Retinal pigment epithelial cell (primary cell): ENCODE data around the gene ENG.
"Not testable (repeated sequence)": the region's sequence is repeated elsewhere in the genome, so short reads cannot be mapped to it uniquely, and the experiment has no call there.

Experiments used
- DNase-seq: peaks from one replicate; pipeline ENCODE4 v3.0.0-alpha.2; 2010; ENCODE audit warnings: low read depth
- H3K4me3 ChIP-seq: 2 replicates; pipeline ENCODE4 v1.5.1; 2011; ENCODE audit warnings: mild to moderate bottlenecking, low read length, control low read depth, moderate library complexity
- TF ChIP-seq, protein P1 (sequence below): conservative IDR thresholded peaks from 2 replicates; pipeline ENCODE4 v1.5.1; 2011; ENCODE audit warnings: low read depth, low read length, control low read depth, inconsistent platforms

Gene ENG

GRCh38 chr9:127847178-127847510 lies 7.3 kb downstream of the ENG start:
- DNase-seq: peak; percentile 27
- H3K4me3 ChIP-seq: no peak overlapping the region
- TF ChIP-seq, protein P1, sequence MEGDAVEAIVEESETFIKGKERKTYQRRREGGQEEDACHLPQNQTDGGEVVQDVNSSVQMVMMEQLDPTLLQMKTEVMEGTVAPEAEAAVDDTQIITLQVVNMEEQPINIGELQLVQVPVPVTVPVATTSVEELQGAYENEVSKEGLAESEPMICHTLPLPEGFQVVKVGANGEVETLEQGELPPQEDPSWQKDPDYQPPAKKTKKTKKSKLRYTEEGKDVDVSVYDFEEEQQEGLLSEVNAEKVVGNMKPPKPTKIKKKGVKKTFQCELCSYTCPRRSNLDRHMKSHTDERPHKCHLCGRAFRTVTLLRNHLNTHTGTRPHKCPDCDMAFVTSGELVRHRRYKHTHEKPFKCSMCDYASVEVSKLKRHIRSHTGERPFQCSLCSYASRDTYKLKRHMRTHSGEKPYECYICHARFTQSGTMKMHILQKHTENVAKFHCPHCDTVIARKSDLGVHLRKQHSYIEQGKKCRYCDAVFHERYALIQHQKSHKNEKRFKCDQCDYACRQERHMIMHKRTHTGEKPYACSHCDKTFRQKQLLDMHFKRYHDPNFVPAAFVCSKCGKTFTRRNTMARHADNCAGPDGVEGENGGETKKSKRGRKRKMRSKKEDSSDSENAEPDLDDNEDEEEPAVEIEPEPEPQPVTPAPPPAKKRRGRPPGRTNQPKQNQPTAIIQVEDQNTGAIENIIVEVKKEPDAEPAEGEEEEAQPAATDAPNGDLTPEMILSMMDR: no peak

DNA sequence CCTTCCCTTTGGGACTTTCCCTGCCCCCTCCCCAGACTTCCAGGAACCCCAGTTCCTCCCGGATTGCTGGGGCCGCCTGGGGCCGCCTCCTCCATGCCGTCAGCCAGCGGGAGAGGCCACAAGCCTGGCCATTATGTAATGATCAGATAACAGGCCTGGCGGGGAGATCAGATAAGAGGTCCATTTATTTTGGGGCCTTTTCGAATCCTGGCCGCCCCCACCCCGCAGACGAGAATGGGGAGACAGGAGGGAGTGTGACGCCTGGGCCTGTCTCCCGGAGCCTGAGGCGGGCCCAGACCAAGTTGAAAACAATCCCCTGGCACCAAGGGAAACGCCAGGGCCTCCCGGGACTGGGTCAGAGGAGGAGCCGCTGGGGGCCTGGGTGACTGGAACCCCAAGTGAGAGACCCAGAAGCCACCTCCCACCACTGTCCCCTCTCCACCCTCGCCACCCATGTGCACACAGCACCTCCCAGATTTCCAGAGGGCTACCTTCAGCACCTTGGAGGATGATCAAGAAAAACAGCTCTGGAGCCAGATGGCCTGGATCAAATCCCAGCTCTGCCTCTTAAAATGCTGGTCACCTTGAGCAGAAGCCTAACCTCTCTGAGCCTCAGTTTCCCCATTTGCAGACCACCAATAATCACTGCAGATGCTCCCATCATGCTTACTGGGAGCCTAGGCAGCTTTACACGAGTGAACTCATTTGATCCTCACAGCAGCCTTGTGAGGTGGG lies 7.8 kb downstream of the ENG start:
- TF ChIP-seq, protein P1: no peak
- DNase-seq: no peak
- no peak overlapping the region for H3K4me3 ChIP-seq

DNA sequence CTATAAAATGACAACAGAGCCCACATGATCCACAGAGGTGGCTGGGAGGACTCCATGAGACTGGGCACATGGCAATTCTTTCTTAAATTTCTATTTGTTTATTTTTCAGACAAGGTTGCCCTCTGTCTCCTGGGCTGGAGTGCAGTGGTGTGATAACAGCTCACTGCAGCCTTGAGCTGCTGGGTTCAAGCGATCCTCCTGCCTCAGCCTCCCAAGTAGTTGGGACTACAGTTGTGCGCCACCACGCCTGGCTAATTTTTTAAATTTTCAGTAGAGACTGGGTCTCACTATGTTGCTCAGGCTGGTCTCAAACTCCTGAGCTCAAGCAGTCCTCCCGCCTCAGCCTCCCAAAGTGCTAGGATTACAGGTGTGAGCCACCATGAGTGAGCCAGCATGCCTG lies 8.8 kb downstream of the ENG start:
- DNase-seq, H3K4me3 ChIP-seq: not testable (repeated sequence)

GRCh38 chr9:127844821-127845359 lies 9.6 kb downstream of the ENG start:
- DNase-seq: no peak
- TF ChIP-seq, protein P1: no peak
- H3K4me3 ChIP-seq: no peak overlapping the region

GRCh38 chr9:127841087-127841835 lies 13.2 kb downstream of the ENG start:
- DNase-seq: no peak
- TF ChIP-seq, protein P1: no peak
- H3K4me3 ChIP-seq: no peak overlapping the region

DNA sequence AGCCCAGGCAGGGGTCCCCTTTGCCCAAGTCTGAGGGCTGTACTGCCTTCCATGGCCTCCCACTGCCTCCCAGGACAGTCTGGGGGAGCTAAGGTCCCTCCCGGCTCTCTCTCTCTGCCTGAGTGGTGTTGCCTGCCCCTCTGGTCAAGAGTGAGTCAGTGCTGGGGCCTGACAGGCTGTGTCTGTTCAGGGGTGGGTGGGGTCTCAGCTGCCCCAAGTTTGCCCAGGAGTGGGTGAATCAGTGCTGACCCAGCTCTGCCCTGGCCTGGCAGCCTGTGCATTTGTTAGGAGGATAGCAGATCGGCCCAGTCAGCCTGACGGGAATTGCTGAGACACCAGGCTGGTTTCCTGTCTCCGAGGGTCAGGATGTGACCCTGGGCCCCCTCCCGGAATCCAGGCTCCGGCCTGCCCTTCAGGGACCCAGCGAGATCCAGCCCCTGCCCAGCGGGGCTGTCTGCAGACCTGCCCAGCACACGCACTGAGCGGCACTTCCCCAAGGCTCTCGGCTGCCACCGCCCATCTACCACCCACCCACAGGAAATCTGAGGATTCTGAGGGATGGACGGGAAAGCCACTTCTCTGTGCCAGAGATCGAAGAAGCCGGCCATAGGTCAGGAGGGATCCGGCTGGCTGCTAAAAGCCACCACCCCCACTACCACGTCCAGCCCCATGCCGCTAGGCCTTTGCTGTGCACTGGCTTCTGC lies 15.9 kb downstream of the ENG start:
- H3K4me3 ChIP-seq: no peak overlapping the region
- DNase-seq: peak; percentile 35
- TF ChIP-seq, protein P1: no peak

- TF ChIP-seq, protein P1: no peak
- no peak overlapping the region for H3K4me3 ChIP-seq
- DNase-seq: no peak
These were observed 17.1 kb downstream of the ENG start for GRCh38 chr9:127837346-127837745.

DNA sequence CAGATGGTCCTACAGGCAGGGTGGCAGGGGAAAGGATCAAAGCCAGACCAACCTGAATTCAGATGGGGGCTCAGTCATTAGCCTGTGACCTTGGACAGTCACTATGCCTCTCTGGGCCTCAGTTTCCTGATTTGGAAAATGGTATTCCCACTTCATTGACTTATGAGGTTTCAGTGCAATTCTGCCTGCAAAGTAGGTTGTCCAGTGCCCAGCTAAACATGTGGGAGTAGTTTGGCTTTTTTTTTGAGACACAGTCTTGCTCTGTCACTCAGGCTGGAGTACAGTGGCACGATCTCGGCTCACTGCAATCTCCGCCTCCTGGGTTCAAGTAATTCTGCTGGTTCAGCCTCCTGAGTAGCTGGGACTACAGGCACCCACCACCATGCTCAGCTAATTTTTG lies 17.9 kb downstream of the ENG start:
- H3K4me3 ChIP-seq, DNase-seq: not testable (repeated sequence)
